HG02678 (cell line): ENCODE data around the gene GABRB3.

ENCODE experiments used
- ATAC-seq: cut with Tn5 transposase; IDR thresholded peaks from one replicate; pipeline ENCODE4 v1.9.1; 2021; ENCODE audit warnings: mild to moderate bottlenecking, moderate library complexity; ENCODE audit not compliant: unreplicated experiment

The GABRB3 gene

DNA sequence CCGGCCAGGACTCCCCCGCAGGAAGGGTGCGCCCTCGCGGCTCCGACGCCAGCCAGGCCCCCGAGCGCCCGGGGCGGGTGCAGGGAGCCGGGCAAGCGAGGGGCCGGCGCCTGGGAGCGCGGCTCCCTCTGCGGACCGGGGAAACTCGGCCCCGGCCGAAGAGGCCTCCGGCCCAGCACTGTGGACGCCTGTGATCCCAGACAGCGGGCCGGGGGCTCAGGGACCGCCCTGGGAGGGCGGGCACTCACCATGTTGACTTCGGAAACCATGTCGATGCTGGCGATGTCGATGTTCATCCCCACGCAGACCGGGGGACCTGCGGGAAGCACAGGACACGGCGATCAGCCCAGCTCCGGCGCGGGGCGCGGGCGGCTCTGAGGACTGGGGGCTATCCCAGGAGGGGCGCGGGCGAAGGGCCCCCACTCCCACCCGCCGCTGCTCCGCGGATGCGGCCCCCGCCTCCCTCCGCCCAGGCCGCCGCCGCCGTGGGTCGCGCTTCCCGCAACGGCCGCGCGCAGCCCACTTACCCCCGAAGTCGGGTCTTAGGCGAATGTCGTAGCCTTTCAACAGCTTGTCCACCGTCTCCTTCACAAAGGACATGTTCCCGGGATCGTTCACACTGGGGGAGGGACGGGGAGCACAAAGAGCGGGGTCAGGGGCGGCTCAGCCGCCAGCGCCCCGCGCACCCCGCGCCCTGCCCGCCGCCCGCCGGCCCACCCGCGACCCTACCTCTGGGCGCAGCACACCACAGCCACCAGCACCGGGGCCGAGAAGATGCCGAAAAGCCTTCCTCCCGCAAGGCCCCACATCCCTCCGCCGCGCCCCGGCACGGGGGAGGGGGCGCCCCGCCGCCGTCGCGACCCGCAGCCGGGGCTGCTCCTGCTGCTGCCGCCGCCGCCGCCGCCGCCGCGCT, at the start of gene GABRB3:
Gene GABRB3 (minus strand): TSS at position 913 of the 913 bp plus-strand sequence.
- no peak for ATAC-seq

DNA sequence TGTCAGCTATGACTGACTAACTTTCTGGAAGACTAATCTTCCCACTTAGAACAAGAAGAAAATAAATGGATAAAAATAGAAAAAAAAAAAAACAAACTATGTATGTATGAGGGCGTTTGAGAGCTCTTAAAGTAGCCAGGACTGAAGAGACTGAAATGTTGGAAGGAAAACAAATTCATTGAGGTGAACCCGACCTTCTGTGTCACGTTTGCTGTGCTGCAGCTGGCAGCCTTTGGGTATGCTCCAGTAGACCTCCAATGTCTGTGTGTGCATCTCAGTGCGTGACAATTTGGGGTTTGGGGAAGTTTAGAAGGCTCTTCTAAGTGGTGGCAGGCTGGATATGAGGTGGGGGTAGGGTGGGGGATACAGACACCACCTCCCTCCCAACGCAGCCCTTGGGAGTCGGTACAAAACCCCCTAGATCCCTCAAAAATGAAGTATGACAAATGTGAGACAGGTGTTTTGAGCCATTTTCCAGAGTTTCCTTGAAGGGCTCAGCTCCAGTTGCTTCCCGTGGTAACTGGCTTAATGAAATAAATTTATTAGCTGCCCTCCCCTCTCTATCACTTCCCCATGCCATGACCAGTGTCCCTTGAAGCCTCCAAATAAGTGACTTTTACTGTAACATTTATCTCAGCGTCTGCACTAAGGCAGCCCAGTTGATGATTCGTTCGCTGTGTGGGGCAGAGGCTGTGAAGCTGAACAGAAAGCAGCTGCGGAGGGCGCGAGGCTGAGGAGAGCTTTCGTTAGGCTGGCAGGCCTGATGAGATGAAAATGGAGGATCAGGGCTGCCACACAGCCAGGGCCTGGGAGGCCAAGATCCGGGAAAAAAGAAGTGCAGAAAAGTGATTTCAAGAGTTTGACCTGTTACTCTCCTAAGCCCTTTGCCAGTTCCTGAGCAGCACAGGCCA, 34.9 kb upstream of the GABRB3 start:
- ATAC-seq = no peak

DNA sequence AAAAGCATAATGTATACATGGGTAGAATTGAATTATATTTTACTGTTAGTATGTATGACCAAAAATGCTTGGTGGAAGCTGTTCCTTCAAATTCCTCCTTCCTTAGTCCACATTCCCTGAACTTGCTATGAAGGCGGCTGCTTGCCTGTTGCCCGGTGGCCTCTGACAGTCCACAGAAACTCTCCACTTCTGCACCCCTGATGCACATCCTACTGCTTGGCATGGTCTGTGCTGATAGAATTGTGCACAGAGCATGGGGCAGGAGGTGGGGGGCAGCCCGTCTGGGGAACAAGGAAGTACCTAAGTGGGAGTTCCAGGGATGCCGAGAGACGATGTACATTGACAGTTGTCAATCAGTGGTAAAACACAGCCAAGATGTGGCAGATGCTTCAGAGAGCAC, 33.7 kb upstream of the GABRB3 start:
- no peak for ATAC-seq

DNA sequence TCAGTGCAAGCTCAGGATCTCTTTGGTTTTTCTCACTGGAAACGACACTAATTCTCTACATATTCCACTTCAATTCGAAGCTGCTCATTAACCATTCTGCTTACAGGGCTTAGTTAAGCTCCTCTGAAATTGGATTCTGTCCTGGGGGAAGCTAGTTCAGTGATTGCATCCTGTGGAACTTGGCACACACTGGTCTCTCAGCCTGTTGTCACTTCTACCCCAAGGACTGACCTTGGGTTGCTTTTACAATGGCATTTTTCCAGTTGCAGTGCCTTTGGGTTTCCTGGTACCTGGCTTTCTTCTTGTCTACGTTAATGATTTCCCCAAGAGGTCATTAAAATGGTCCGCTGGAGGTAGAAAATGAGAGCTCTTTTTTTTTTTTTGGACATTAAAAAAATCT, 33.3 kb upstream of the GABRB3 start:
- ATAC-seq = no peak

DNA sequence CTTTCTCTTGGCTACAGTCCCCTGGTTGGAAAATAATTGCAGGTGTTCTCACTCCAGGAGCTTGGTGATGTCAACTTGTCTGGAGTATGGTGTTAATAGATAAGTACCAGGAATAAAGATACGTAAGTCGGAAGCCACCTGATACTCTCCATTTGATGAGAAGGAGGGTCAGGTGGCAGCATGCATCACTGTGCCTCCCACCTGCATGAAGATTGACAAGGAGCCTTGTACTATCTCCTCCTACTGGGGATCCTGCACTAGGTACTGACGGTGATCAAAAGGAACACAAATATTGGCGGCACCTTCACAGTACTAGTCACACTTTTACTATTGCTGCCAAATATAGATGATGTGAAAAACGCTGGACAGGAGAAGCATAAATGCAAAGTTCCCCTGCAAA, 32.6 kb upstream of the GABRB3 start:
- ATAC-seq = no peak

DNA sequence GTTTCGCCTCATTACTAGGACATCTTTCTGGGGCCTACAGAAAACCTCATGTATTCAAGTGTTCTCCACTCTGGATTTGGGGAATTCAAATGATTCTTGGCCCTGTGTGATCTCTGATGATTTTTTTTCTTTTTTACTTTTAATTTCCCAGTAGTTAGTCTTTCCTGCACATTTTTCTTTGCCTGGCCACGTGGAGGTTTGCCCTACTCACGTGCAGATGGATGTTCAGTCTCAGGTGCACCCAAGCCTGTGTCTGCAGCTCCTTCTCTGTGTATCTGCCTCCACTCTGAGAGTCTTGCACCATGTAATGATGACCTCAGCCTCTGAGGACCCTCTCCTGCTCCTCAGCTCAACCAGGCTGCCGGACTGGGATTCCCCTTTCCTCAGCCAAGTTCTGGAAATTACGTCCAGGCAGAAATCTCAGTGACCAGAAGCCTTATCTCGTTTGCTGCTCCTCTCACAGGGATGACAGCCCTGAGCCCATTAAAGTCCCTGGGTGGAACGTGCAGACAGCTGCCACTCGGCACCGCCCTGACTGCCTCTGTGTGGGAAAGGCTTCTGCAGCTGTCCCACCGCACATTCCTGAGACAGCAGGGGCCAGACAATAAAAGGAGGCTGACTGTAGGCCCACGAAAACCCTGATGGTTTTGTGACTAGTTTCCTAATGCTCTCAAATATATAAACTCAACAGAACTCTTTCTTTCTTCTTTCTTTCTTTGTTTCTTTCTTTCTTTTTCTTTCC, 31.4 kb upstream of the GABRB3 start:
- no peak for ATAC-seq

DNA sequence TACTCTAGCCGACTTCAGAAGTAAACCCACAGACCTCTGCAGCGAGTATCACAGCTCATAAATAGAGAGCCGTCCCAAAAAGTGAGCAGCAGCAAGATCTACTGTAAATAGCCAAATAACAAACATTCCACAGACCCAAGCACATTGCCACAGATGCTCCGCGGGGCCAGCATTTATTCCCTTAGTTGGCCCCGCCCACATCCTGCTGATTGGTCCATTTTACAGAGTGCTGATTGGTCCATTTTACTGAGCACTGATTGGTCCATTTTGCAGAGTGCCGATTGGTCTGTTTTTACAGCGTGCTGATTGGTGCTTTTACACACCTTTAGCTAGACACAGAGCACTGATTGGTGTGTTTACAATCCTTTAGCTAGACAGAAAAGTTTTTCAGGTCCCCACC, 17.3 kb upstream of the GABRB3 start:
- no peak for ATAC-seq

DNA sequence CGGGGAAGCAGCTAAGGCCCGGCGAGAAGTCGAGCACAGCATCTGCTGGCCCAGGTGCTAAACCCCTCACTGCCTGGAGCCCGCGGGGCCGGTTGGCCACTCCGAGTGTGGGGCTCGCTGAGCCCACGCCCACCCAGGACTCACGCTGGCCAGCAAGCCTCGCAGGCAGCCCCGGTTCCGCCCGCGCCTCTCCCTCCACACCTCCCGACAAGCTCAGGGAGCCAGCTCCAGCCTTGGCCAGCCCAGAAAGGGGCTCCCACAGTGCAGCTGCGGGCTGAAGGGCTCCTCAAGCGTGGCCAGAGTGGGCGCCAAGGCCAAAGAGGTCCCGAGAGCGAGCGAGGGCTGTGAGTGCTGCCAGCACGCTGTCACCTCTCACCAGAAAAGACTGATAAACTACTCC, 8.9 kb upstream of the GABRB3 start:
- no peak for ATAC-seq

DNA sequence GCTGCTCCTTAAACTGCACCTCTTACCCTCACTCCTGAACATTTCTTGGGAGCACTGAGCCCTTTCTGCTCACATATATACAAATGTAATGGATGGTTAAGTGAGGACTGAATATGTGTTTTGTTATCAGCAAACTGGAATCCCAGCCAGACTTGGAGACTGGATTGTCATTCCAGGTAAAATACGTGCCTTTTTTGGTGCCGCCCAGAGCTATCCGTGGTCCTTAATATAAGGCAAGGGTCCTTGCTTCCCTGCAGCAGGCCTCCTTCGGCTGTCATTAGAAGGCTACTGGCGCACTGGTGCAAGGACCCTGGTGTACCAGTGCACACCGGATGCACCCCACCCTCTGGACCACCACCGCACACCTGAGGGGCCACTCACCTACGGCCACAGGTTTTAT, 1.1 kb upstream of the GABRB3 start:
- ATAC-seq = no peak

DNA sequence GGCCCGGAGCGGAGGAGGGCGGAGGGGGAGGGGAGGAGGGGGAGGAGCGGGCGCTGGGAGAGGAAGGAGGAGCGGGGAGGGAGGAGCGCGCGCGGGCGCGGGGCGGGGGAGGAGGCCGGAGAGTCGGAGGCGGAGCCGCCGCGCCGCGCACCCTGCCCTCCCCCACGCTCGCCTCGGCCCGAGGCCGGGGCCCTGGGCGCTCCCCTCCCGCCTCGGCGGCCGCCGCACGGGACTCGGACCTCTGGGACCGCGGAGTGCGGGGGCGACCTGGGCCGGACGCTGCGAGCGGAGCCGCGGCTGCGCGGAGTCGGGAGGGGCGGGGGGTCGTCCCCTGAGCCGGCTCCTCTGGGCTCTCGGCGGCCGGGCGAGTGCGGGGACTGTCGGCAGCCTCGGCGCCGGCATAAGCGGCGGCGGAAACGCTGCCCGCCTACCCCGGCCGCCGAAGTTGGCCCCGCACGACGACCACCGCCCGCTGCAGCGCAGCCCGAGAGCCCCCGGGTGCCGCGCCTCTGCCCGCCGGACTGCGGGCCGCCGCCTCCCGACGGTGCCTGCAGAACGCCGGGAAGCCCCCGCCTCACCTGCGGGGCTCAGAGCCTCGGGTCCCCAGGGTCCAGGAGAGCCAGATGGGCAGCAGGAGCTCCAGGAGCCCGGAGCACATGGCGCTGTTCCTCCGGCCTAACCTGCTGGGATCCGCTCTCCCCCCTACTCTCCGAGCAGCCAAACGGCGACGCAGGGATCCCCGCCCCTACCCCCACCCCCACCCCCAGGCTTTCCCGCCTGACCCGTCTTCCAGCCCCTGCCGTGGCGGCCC, 406 bp upstream of the GABRB3 start:
- ATAC-seq = no peak

DNA sequence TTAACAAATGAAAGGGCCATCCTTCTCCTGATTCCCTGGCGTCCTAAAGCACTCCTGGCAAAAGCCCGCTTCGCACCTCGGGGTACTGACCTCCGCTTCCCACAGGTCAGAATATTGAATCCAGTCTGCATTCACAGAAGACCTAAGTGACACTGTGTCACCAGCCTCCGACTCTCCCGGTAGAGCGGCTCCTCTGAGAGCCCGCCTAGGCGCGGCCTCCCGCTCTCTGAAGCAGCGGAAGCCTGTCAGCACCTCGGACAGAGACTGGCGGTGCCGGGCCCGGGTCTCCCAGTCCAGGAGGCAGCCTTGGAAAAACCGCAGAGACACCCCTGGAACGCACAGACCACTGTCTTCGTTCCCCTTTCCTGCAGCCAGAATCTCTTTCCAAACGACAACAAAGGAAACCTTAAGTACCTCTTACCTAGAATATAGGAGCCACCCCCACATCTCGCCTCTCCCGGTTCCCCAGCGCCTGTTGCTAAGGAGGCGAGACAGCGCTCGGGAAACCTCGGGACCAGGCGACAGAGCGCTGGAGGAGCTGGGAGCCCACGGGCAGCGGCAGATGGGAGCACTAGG, 1.2 kb downstream of the GABRB3 start:
- no peak for ATAC-seq

DNA sequence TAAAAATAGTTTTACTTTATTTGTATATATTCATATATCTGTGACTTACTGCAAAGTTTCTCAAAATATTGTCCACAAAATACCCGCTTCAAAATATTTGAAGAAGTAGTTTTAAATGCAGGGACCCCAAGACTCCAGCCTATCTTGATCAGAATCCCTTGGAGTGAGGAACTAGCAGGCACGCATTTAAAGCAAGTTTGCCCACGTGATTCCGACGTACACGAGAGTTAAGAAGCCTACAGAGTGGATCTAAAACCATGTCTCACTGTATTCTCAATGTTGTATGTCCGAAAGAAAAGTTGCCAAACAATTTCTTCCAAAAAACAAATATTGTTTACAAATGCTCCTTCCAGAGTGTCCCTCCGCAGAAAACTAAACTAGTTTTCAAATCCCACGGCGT, 1.7 kb downstream of the GABRB3 start:
- no peak for ATAC-seq

DNA sequence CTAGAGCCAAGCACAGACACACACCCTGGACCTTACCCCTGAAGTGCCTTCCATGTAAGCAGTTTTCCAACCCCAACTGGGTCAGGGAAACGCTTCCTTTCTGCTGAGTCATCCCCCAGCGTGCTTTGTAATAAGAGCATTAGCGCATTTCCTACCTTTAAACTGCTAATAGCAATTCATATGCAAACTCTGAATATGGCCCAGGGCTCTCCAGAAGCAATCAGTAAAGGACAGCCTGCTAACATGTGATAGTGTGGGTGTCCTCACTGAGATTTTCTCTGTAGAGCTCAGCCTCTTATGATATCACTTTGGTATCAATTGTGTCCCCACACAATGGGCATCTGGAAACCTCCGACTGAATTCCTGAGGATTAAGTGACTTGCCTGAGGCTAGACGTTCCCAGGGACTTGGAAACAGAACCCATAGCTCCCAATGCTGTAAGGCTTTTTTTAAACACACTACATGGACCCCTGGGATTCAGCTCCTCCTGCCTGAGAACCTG, 5.6 kb downstream of the GABRB3 start:
- no peak for ATAC-seq

DNA sequence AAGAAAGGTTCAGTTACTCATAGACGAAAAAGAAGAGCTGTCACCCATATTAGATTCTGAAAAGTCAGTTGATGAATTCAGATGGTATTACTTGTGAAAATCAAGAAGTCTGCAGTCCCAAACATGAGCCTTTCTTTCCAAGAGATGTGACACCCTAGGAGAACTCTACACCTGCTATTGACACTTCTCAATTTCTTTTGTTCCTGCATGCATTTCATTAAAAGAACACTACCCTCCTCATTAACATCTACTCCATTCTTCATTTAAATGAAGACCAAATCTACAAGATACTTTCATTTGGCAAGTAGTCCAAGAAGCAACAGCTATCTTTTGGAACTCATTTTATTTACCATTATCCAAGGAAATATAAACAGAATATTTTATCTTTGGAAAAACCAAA, 6.6 kb downstream of the GABRB3 start:
- no peak for ATAC-seq

DNA sequence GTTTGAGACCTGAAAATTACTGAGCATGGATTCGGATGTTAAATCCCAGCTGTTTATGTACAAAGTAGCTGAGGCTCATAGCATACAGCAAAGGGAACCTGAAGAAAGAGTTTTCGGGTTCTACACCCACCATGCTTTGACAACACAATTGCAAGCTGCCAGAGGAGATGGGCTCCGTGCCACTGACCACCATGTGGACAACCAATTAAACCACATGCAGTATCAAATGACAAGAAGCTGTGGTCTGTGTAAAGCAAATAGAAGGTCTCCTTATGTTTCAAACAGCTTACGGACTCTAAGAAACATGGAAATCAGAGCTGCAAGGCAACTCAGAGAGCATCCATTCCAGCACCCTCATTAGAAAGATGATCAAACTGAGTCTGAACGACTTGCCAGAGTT, 12.9 kb downstream of the GABRB3 start:
- ATAC-seq = no peak

DNA sequence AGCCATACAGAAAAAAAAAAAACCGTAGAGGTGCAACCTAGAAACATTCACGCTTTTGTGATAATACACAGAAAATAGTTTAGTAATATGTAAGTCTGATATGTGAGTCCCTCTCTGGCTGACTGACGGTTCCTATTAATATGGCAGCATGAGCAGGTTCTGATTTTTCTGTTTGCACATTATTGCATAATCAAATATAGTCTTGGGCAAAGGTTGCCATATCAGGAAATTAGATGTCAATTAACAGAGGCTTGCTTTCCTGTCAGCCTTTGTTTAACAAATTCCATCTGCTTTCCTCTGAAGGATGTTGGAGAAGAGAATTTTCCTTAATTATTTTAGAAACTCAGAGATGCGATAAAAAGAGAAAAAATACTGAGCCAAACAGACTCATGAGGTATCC, 14.8 kb downstream of the GABRB3 start:
- no peak for ATAC-seq

DNA sequence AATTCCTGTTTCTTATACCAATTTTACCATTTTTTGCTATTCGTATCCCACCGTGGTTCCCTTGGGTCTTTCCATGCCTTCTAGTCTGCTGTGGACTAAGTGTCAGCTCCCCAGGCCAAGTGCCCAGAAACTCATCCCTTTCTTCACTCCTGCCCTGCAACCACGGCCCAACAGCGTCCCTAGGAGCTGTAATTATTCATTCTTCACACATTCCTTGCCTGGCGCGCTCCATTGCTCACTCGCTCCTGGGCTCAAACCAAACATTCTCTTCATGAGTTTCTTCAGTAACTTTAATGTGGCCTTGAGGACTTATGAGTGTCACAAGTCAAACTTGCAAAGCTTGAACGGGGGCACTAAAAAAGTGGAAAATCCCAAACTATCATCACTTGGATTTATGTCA, 15.7 kb downstream of the GABRB3 start:
- no peak for ATAC-seq

DNA sequence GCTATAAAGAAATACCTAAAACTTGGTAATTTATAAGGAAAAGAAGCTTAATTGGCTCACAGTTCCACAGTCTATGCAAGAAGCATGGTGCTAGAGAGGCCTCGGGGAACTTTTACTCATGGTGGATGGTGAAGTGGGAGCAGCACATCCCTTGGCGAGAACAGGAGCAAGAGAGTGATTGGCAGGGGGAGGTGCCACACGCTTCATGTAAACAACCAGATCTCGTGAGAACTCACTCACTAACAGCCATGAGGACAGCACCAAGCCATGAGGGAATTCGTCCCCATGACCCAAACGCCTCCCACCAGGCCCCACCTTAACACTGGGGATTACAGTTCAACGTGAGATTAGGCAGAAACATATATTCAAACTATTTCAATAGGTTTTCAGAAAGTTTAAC, 28.0 kb downstream of the GABRB3 start:
- no peak for ATAC-seq

DNA sequence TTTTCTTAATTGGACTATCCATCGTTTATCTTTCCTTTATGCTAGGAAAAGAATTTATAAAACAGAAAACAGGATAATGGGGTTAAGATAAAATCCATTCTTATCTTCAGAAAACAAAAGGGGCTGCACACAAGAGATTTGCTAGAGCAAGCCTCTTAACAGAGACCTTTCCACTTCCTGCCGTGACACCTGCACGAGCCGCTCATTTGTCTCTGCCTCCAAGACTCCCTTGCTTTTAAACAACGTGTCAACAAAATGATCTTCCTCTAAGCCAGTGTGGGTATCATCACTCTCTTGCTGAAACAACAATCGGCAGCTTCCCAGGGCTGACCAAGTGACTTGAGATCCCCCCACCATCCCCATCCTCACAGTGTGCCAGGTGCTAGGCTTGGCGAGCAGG, 33.1 kb downstream of the GABRB3 start:
- no peak for ATAC-seq

DNA sequence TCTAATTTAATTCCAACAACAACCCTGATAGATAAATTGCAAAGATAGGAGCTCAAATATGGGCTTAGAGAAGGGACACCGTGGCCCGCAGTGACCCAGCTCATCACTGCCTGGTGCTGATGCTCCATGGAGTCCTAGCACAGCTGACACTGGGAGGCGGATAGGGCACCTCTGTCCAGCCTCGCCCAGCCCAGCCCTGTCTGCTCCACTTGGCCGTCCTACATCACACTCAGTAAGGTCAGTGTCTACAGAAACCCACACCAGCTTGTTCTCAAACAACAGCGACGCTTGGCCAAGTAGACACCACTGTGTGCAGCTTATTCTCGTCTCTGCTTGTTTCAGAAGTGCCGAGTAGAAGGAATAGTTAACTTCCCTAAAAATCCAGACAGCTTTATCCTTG, 33.9 kb downstream of the GABRB3 start:
- ATAC-seq = no peak
